Tibial nerve (tissue), 3 donors: ENCODE data around the gene PNO1.

Experiments
- POLR2A ChIP-seq, 2 donors: fragments of 450-650 bp; IDR thresholded peaks; one replicate each; pipeline ENCODE4 v1.6.1; 2017; ENCODE audit warnings: antibody characterized with exemption in 2 of 2, mild to moderate bottlenecking in 2 of 2, moderate library complexity in 2 of 2
- TF ChIP-seq, protein P1 (sequence below), 5 experiments: fragments of 200-600 bp in 3 of 5; fragments of 450-650 bp in 2 of 5; sonication (generic) in 3 of 5; IDR thresholded peaks; one replicate each; pipeline ENCODE4 v1.5.1; 2016 to 2019; ENCODE audit warnings: antibody characterized with exemption in 5 of 5, mild to moderate bottlenecking in 3 of 5, moderate library complexity in 2 of 5

DNA sequence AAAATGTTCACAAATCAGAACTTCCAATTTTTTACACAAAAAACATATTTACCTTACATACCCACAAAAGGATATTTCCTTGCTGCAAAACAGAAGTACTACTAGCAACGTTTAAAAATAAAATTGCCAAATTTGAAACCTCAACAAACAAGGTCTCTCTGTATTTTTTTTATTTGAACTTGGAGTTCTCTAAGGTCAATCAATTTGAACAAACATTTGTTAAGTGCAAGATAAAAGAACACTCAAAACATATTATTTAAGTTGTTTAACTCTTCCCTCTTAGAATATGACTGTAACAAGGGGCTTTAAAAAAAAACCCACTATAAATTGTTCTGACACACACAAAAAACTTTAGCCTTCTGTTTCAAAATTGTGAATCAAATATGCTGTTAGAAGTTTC lies 29.6 kb downstream of the PNO1 start:
- no peak for TF ChIP-seq POLR2A (IDR thresholded peaks at IDR 0.05)
- TF ChIP-seq, protein P1, sequence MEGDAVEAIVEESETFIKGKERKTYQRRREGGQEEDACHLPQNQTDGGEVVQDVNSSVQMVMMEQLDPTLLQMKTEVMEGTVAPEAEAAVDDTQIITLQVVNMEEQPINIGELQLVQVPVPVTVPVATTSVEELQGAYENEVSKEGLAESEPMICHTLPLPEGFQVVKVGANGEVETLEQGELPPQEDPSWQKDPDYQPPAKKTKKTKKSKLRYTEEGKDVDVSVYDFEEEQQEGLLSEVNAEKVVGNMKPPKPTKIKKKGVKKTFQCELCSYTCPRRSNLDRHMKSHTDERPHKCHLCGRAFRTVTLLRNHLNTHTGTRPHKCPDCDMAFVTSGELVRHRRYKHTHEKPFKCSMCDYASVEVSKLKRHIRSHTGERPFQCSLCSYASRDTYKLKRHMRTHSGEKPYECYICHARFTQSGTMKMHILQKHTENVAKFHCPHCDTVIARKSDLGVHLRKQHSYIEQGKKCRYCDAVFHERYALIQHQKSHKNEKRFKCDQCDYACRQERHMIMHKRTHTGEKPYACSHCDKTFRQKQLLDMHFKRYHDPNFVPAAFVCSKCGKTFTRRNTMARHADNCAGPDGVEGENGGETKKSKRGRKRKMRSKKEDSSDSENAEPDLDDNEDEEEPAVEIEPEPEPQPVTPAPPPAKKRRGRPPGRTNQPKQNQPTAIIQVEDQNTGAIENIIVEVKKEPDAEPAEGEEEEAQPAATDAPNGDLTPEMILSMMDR (IDR thresholded peaks at IDR 0.05): no peak
